GM04503 (cell line): ENCODE results near the gene CAPN7.

Experiments
- DNase-seq: peaks from one replicate; pipeline ENCODE4 v3.0.0-alpha.2; 2012; ENCODE audit warnings: low read depth

Gene CAPN7

GRCh38 chr3:15253023-15253697, 47.1 kb downstream of the CAPN7 start:
- DNase-seq, result no peak

DNA sequence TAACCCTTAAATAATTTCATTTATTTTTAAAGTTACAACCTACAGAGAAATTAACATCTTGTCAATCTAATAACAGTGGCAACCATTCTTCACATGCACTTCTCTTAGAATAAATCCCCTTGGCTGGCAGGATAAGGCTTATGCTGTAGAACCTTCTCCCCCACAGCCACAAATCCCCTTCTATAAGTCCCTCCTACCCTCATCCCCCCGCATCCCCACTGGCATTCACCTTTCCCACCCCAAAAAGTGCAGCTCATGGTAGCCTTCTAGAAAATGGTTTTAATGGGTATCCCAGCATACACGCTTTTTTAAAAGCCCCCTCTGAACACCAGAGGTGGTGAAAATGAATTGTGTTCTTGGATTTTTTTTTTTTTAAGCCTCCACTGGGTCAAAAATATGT, 49.2 kb downstream of the CAPN7 start:
- DNase-seq, result no peak

GRCh38 chr3:15256861-15257341, 50.9 kb downstream of the CAPN7 start:
- DNase-seq, result no peak

DNA sequence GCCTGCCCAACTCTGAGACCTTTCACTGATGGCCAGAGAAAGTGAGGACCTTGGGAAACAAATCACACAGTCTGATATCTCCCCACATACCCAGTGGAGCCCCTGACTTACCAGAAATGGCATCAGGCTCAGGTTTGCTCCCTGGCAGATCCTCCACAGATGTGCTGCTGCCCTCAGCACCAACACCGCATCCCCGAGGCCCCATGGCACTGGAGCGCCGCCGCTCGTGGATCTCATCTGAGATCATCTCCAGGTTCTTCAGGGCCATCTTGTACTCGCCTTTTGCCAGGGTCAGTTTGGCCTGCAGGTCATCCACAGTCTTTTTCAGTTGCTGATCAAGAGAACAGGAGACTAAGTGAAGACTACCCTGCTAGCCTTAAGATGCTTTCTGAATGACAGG, 52.7 kb downstream of the CAPN7 start:
- no peak for DNase-seq

DNA sequence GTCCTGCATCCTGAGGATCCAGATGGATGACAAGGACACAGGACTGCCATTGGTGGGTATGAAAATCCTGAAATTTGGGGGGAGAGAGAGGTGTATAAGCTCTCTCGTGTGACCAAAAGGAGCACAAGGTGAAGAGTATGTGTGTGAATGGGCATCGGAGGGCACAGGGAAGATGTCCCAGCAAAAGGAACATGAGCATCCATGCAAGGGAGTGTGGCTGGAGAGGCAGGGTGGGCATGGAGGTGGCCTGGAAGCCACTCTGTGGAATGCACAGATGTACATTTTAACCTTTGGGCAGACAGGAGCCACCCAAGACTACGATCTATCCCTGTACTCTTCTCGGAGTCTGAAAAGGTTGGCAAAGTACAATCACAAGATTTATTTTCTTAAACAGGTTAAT, 54.5 kb downstream of the CAPN7 start:
- no peak for DNase-seq

DNA sequence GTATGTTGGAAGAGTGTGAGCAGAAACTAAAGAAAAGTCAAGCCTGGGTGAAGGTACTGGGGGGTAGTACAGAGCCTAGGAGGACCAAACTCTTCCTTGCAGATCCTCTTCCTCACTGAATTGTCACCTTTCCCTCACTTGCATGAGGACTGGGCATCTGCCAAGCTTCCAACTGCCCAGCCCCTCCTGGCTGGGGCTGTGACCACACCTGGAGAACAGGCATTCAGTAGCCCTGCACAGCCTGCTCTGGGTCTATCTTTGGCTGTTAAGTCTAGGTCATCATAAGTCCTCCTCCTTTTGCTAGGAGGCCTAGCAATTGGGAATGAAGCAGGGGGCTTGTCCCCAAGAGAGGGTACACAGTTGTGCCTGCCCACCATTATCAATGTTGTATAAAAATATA, 55.2 kb downstream of the CAPN7 start:
- no peak for DNase-seq

GRCh38 chr3:15262021-15262420, 56.0 kb downstream of the CAPN7 start:
- DNase-seq, result no peak

- no peak for DNase-seq
These were observed 57.1 kb downstream of the CAPN7 start for GRCh38 chr3:15263120-15263519.

DNA sequence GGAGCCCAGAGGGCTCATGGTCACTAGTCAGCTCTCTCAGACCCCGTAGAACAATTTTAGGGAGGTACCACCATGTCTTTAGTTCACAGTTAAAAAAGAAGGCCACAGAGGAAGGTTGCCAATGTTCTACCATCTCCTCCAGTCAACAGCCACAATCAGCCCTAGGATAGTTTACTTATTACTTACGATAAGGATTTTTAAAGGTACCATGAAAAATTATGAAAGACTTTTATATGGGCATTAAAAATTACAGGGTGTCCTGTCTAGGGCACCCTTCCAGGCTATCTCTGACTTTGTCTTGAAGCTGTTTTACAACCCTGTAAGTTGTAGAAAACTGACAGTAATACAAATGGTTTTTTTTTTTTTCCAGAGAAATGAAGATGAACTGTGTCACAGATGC, 57.9 kb downstream of the CAPN7 start:
- no peak for DNase-seq

GRCh38 chr3:15264486-15264885, 58.4 kb downstream of the CAPN7 start:
- no peak for DNase-seq

GRCh38 chr3:15265655-15266509, 59.8 kb downstream of the CAPN7 start:
- no peak for DNase-seq

DNA sequence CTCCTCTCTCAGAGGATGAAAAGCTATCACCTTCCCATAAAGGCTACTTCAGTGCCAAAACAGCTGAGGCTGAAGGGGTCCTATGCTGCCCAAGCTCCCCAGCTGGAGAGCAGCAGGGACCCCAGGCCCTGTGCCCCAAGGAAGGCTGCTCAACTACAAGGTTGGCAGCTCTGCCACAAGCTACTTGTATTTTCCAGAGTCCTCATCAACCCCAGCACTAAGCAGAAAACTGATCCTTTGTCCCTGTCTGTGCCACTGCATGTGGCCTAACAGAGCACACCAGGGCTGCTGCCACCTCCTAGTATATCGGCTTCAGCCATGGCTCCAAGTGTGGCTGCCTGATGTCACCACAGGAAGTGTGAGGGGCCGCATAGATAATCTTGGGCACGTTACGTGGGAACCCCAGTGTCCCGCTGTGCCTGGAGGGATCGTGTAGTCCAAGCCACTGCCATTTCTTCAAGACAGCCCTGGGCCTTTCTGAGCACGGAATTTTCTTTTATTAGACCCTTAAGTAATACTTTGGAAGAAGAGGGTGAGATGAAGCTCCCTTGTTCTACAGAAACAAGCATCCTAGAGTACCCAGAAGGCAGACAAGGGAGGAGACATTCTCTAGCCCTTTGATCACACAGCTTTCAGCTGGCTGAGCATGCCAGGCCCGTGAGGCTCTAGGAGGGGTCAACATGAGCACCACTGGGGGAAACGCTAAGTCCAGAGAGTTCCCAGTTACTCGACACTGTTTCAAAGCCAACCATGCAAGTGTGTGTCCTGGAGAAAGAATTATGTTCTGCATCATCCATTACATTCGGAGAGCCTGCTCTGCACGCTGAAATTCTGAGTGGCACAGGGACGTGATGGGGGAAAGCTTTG, 60.7 kb downstream of the CAPN7 start:
- DNase-seq, result no peak

DNA sequence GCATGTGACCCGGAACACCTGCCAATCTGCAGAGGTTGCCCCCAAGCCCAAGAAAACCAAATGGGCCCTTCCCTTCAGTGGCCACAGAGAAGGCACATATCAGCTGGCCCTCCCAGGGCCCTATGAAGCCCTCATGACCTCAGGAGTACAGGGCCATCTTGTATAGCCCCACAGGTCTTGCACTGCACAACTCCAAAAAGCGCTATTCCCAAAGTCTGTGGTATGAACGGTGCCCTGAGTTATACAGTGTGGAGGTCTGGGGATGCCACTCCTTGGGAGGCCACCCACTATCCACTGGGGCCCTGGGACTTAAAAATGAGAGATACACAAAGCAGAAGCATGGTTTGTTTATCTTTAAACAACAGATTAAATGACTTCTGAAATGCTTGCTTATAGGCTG, 61.5 kb downstream of the CAPN7 start:
- no peak for DNase-seq

DNA sequence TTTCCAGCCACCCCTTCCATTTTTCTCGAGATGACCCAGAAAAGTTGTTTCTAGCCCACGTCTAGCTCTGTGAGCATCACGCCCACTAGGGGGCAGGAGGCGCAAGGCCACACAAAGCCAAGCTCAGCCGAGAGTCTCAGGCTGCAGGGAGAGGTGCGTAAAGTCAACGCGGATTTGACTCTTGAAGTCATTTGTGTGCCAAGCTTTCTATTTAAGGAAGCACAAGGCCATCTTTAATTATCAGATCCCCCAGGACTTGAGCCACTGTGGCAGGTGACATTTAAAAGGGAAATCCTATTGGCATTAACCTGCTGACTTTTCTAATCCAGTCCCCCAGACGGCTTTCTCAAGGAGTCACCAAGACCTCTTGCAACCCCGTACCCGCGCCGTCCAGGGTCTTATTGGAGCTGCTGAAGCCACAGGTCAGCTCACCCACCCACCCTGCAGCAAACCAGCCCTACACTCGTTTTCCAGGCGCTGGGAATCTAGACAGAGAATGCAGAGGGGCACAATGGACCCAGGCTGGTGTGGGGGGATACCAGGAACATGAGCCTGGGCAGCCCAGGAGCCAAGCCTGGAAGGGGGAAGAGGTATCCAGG, 62.1 kb downstream of the CAPN7 start:
- DNase-seq, result no peak

GRCh38 chr3:15269091-15269989, 63.3 kb downstream of the CAPN7 start:
- peak; percentile 77 for DNase-seq

GRCh38 chr3:15271030-15271429, 65.0 kb downstream of the CAPN7 start:
- no peak for DNase-seq

DNA sequence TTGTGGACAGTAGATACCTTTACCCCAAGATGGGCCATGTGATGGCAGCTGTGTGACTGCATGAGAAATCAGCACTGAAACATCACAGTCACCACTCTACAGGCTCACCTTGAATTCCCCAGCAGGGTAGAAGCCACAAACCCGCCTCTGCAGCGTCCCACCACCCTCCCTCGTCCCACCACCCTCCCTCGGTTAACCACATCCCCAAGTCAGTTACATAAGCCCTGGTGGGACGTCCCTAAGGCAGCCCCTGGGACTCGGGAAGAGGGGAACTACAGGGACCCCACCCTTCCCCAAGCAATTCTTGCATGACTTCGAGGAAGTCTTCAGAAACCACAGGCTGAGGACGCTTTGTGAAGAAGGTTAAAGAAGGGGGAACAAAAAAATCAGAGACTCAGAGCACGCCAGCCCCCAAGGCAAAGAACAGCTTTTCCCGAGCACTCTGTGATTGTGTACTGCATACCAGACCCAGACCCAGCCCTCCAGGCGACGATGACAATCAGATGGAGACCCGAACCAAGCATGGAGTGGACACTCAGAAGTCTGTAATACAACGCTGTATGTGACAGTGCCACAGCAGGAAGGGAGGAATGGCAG, 65.8 kb downstream of the CAPN7 start:
- no peak for DNase-seq

DNA sequence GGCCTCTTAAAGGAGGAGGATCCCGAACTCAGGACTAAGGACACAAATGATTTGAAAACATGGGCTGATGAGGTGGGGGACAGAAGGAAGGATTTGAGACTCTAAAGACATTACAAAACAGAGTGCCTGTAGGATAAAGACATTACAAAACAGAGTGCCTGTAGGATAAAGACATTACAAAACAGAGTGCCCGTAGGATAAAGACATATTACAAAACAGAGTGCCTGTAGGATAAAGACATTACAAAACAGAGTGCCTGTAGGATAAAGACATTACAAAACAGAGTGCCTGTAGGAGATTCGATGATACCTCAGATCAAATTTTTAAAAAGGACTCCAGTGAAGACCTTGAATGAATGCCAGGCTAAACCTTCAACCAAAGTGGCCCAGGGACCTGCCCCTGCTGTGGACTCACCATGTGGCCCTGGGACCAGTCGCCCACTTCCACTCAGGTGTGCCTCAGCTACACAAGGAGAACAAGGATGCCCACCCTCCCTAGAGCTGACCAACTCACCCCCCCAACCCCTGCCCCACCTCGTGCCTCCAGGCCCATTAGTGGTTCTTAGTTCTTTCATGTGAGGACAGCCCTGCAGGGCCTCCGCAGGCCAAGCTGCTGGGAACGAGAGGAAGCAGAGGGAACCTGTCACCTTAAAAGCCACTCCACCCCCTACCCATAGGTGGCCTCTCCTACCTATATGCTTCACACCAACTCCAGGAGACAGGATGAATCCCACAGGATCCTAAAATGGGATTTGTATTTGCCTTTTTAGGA, 66.6 kb downstream of the CAPN7 start:
- DNase-seq, result no peak

- no peak for DNase-seq
These were observed 67.2 kb downstream of the CAPN7 start for GRCh38 chr3:15273227-15273626.
